ENCODE data around the gene AFF3. TPM values are rescaled to one million over a fixed set of nuclear protein-coding genes. Genes with fewer than 3 reads are reported as not detected.

AFF3 gene
- total RNA-seq, 1 donor from 2014 or later, result 7.6 TPM

GRCh38 chr2:99863236-99863902 lies 279.0 kb downstream of the AFF3 start:
- intact Hi-C loops (cut with DNase I), result no loop called here
- DNase-seq, result no peak
- no peak for ATAC-seq (ENCODE audit: poor library complexity)

- intact Hi-C loops (cut with DNase I), result no loop called here
- ATAC-seq (ENCODE audit: poor library complexity), result no peak
- no peak for DNase-seq
Observed at GRCh38 chr2:99862566-99862965, 279.8 kb downstream of the AFF3 start.

- DNase-seq, result no peak
- ATAC-seq (ENCODE audit: poor library complexity), result no peak
- intact Hi-C loops (cut with DNase I), result no loop called here
Observed at GRCh38 chr2:99861376-99861760, 281.0 kb downstream of the AFF3 start.

GRCh38 chr2:99860720-99861375 lies 281.5 kb downstream of the AFF3 start:
- intact Hi-C loops (cut with DNase I), result no loop called here
- DNase-seq (no peak), ATAC-seq (ENCODE audit: poor library complexity) (no peak)

- no peak for ATAC-seq (ENCODE audit: poor library complexity)
- DNase-seq, result no peak
- intact Hi-C loops (cut with DNase I), result no loop called here
Observed at GRCh38 chr2:99858951-99859596, 283.3 kb downstream of the AFF3 start.

- ATAC-seq (ENCODE audit: poor library complexity) (no peak), DNase-seq (no peak)
- intact Hi-C loops (cut with DNase I), result no loop called here
Observed at GRCh38 chr2:99857867-99858444, 284.4 kb downstream of the AFF3 start.

GRCh38 chr2:99857372-99857771 lies 285.0 kb downstream of the AFF3 start:
- ATAC-seq (ENCODE audit: poor library complexity) (no peak), DNase-seq (no peak)
- intact Hi-C loops (cut with DNase I), result no loop called here

GRCh38 chr2:99856119-99856518 lies 286.3 kb downstream of the AFF3 start:
- intact Hi-C loops (cut with DNase I), result no loop called here
- DNase-seq (no peak), ATAC-seq (ENCODE audit: poor library complexity) (no peak)

- DNase-seq (no peak), ATAC-seq (ENCODE audit: poor library complexity) (no peak)
- intact Hi-C loops (cut with DNase I), result no loop called here
Observed at GRCh38 chr2:99854236-99854852, 288.0 kb downstream of the AFF3 start.

- intact Hi-C loops (cut with DNase I), result no loop called here
- DNase-seq (no peak), ATAC-seq (ENCODE audit: poor library complexity) (no peak)
Observed at GRCh38 chr2:99852956-99853355, 289.4 kb downstream of the AFF3 start.

- intact Hi-C loops (cut with DNase I), result no loop called here
- DNase-seq (no peak), ATAC-seq (ENCODE audit: poor library complexity) (no peak)
Observed at GRCh38 chr2:99852376-99852934, 289.9 kb downstream of the AFF3 start.

- DNase-seq, result no peak
- intact Hi-C loops (cut with DNase I), result no loop called here
- no peak for ATAC-seq (ENCODE audit: poor library complexity)
Observed at GRCh38 chr2:99851811-99852210, 290.6 kb downstream of the AFF3 start.

GRCh38 chr2:99851089-99851488 lies 291.3 kb downstream of the AFF3 start:
- no peak for DNase-seq
- ATAC-seq (ENCODE audit: poor library complexity), result no peak
- intact Hi-C loops (cut with DNase I), result no loop called here

GRCh38 chr2:99850084-99850710 lies 292.2 kb downstream of the AFF3 start:
- no peak for ATAC-seq (ENCODE audit: poor library complexity)
- no peak for DNase-seq
- intact Hi-C loops (cut with DNase I), result no loop called here

GRCh38 chr2:99846462-99847107 lies 295.8 kb downstream of the AFF3 start:
- intact Hi-C loops (cut with DNase I), result no loop called here
- DNase-seq (no peak), ATAC-seq (ENCODE audit: poor library complexity) (no peak)

GRCh38 chr2:99845296-99845695 lies 297.1 kb downstream of the AFF3 start:
- DNase-seq, result no peak
- intact Hi-C loops (cut with DNase I), result no loop called here
- ATAC-seq (ENCODE audit: poor library complexity), result no peak

GRCh38 chr2:99842451-99842850 lies 299.9 kb downstream of the AFF3 start:
- ATAC-seq (ENCODE audit: poor library complexity) (no peak), DNase-seq (no peak)
- intact Hi-C loops (cut with DNase I), result no loop called here

- intact Hi-C loops (cut with DNase I), result no loop called here
- no peak for DNase-seq
Observed at GRCh38 chr2:99841749-99842148, 300.6 kb downstream of the AFF3 start.

More at GRCh38 chr2:99841749-99842148, 300.6 kb downstream of the AFF3 start:
- ATAC-seq (ENCODE audit: poor library complexity), result no peak

Measured in Right ventricle myocardium superior (tissue), 1 donor.